RPMI7951 (cell line): ENCODE data around the gene ANGPTL8. TPM values are rescaled to one million over a fixed set of nuclear protein-coding genes. Genes with fewer than 3 reads are reported as not detected.

Source experiments
- DNase-seq: peaks from one replicate; pipeline ENCODE4 v3.0.0-alpha.2; 2012; ENCODE audit warnings: low read depth
- total RNA-seq: library from RNA; depleted of rRNA; stranded (reverse); fragments of >200 nt; shearing (Covaris generic); gene quantifications from 2 replicates; pipeline ENCODE4 v1.2.3, GENCODE V29; 2014; rRNA removed

Gene ANGPTL8
- total RNA-seq, 1 experiment from 2014 or later, result not detected

- no peak for DNase-seq
These were observed 52.0 kb downstream of the ANGPTL8 start for GRCh38 chr19:11291415-11291814.

Other genes with a start within 250 kb of the ANGPTL8 start
- gene LDLR, start 150.2 kb upstream of the ANGPTL8 start, total RNA-seq, result 44.0 and 46.7 TPM in 2 replicates
- 57.7 and 85.1 TPM in 2 replicates for gene SPC24, start 83.8 kb upstream of the ANGPTL8 start, total RNA-seq
- gene KANK2, start 42.1 kb upstream of the ANGPTL8 start, total RNA-seq, result 88.9 and 115 TPM in 2 replicates
- 2.5 and 3.2 TPM in 2 replicates for gene DOCK6, start 22.9 kb downstream of the ANGPTL8 start, total RNA-seq
- not detected in 2 replicates for gene TSPAN16, start 56.5 kb downstream of the ANGPTL8 start, total RNA-seq
- 6.2 and 7.5 TPM in 2 replicates for gene RAB3D, start 100.0 kb downstream of the ANGPTL8 start, total RNA-seq
- 211 and 255 TPM in 2 replicates for gene TMEM205, start 106.6 kb downstream of the ANGPTL8 start, total RNA-seq
- 4.3 and 4.8 TPM in 2 replicates for gene CCDC159, start 106.9 kb downstream of the ANGPTL8 start, total RNA-seq
- gene PLPPR2, start 115.8 kb downstream of the ANGPTL8 start, total RNA-seq, result 14.1 and 17.3 TPM in 2 replicates
- 2.0 and 3.0 TPM in 2 replicates for gene SWSAP1, start 135.0 kb downstream of the ANGPTL8 start, total RNA-seq
- 21.2 and 22.9 TPM in 2 replicates for gene EPOR, start 144.7 kb downstream of the ANGPTL8 start, total RNA-seq
- gene RGL3, start 179.7 kb downstream of the ANGPTL8 start, total RNA-seq, result 3.3 and 4.2 TPM in 2 replicates
- 2.3 and 3.1 TPM in 2 replicates for gene ODAD3, start 195.5 kb downstream of the ANGPTL8 start, total RNA-seq
- 88.3 and 94.3 TPM in 2 replicates for gene PRKCSH, start 196.0 kb downstream of the ANGPTL8 start, total RNA-seq
- not detected in 2 replicates for gene ELAVL3, start 241.4 kb downstream of the ANGPTL8 start, total RNA-seq